HL-60 (cell line): Measurements from ENCODE around the gene CCNK.
A peak's percentile ranks its signal among the peaks of the same experiment; 100 is the strongest.

ENCODE experiments used
- DNase-seq, 2 experiments: peaks; one replicate each; pipeline ENCODE4 v3.0.0-alpha.2; 2010 to 2020; ENCODE audit warnings: low read depth in 1 of 2, low spot score in 1 of 2
- H3K27ac ChIP-seq: fragments of 250-450 bp; sonication (Bioruptor Pico); replicated peaks from 2 replicates; pipeline ENCODE4 v1.5.1; 2020; ENCODE audit warnings: mild to moderate bottlenecking, moderate library complexity
- H3K27me3 ChIP-seq: fragments of 250-450 bp; sonication (Bioruptor Pico); 2 replicates; pipeline ENCODE4 v1.5.1; 2021; ENCODE audit warnings: mild to moderate bottlenecking, moderate library complexity; ENCODE audit not compliant: insufficient read depth, poor library complexity, severe bottlenecking
- H3K4me3 ChIP-seq: replicated peaks from 2 replicates; pipeline ENCODE4 v1.5.1; 2011; ENCODE audit warnings: mild to moderate bottlenecking, control low read depth, low read length; ENCODE audit not compliant: insufficient read depth
- GABPA ChIP-seq: IDR thresholded peaks from 2 replicates; pipeline ENCODE4 v1.6.1; 2012; ENCODE audit warnings: low read depth
- POLR2AphosphoS5 ChIP-seq: IDR thresholded peaks from 2 replicates; pipeline ENCODE4 v1.6.1; 2012; ENCODE audit warnings: low read depth
- SPI1 ChIP-seq: IDR thresholded peaks from 2 replicates; pipeline ENCODE4 v1.6.1; 2012; ENCODE audit warnings: low read depth, mild to moderate bottlenecking, borderline replicate concordance
- TF ChIP-seq, protein P1 (sequence below): IDR thresholded peaks from 2 replicates; pipeline ENCODE4 v1.6.1; 2012; ENCODE audit warnings: low read depth; ENCODE audit not compliant: insufficient replicate concordance
- TF ChIP-seq, protein P2 (sequence below): IDR thresholded peaks from one replicate; pipeline ENCODE4 v1.5.1; 2011; ENCODE audit warnings: low read length, control low read depth, inconsistent platforms; ENCODE audit not compliant: insufficient read depth

The CCNK gene

DNA sequence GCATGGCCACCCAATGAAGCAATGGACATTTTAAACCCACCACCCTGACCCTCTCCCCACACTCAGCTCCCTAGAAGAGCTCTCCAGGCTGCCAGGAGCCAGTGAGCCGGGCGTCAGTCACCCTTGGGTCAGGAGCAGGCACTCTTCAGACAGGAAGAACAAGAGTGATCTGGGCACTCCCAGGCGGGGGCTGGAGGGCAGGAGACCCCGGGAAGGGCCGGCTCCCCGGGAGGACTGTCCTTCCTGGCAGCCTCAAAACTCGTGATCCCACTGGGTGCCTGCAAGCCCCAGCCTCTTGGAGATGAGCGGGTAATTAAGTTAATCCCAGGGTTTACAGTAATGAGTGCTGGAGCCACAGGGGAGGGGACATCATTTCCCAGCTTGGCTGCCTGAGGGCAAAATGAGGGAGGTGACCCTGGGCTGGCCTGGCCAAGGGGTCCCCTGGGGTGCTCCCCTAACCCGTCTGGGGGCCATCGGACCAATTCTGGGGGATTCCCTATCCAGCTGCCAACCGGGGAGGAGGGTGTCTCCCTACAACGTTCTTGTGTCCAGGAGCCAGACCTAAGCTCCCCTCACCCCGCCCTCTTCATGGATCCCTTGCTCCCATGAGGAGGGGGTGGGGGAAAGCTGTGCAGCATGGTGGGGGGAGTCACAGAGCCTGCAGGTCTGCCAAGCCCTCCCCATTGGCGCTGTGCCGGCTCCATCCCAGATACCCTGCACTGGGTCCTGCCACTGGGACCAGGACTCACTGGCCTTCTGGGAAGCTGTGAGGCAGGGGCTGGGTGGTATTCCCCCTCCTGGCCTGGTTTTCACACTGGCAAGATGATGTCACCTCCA is 59.2 kb downstream of the CCNK start:
- H3K27me3 ChIP-seq = no peaks in the 10 kb centered on the region
- no peak for DNase-seq
- H3K27ac ChIP-seq = no peak overlapping the region
- H3K4me3 ChIP-seq = no peak overlapping the region
- TF ChIP-seq, protein P1, sequence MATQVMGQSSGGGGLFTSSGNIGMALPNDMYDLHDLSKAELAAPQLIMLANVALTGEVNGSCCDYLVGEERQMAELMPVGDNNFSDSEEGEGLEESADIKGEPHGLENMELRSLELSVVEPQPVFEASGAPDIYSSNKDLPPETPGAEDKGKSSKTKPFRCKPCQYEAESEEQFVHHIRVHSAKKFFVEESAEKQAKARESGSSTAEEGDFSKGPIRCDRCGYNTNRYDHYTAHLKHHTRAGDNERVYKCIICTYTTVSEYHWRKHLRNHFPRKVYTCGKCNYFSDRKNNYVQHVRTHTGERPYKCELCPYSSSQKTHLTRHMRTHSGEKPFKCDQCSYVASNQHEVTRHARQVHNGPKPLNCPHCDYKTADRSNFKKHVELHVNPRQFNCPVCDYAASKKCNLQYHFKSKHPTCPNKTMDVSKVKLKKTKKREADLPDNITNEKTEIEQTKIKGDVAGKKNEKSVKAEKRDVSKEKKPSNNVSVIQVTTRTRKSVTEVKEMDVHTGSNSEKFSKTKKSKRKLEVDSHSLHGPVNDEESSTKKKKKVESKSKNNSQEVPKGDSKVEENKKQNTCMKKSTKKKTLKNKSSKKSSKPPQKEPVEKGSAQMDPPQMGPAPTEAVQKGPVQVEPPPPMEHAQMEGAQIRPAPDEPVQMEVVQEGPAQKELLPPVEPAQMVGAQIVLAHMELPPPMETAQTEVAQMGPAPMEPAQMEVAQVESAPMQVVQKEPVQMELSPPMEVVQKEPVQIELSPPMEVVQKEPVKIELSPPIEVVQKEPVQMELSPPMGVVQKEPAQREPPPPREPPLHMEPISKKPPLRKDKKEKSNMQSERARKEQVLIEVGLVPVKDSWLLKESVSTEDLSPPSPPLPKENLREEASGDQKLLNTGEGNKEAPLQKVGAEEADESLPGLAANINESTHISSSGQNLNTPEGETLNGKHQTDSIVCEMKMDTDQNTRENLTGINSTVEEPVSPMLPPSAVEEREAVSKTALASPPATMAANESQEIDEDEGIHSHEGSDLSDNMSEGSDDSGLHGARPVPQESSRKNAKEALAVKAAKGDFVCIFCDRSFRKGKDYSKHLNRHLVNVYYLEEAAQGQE = no peak
- no peak for TF ChIP-seq POLR2AphosphoS5
- no peak for TF ChIP-seq SPI1
- no peak for TF ChIP-seq GABPA
- TF ChIP-seq, protein P2, sequence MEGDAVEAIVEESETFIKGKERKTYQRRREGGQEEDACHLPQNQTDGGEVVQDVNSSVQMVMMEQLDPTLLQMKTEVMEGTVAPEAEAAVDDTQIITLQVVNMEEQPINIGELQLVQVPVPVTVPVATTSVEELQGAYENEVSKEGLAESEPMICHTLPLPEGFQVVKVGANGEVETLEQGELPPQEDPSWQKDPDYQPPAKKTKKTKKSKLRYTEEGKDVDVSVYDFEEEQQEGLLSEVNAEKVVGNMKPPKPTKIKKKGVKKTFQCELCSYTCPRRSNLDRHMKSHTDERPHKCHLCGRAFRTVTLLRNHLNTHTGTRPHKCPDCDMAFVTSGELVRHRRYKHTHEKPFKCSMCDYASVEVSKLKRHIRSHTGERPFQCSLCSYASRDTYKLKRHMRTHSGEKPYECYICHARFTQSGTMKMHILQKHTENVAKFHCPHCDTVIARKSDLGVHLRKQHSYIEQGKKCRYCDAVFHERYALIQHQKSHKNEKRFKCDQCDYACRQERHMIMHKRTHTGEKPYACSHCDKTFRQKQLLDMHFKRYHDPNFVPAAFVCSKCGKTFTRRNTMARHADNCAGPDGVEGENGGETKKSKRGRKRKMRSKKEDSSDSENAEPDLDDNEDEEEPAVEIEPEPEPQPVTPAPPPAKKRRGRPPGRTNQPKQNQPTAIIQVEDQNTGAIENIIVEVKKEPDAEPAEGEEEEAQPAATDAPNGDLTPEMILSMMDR = no peak

DNA sequence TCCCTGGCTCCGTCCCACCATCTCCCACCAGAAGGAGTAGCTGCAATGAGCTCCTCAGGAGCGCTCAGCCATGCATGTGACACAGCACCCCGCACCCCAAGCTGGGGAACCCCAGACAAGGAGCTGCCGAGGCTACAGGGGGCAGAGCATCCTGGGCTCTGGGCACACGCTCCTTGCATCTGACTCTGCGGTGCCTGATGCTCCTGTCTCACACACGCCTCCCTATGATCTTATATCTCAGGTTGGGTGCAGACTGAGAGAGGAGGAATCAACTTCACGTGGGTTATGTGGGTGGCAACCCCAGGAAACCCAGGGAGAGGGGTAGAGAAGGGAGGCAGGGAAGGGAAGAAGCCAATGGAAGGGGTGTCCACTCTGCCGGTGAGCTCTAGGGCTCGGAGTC is 60.0 kb downstream of the CCNK start:
- TF ChIP-seq, protein P2 = no peak
- TF ChIP-seq POLR2AphosphoS5 = no peak
- no peak for TF ChIP-seq SPI1
- no peak for TF ChIP-seq GABPA
- TF ChIP-seq, protein P1 = no peak
- Histone ChIP-seq H3K27me3 (no peaks in the 10 kb centered on the region), H3K27ac (no peak overlapping the region), H3K4me3 (no peak overlapping the region)
- DNase-seq = no peak

DNA sequence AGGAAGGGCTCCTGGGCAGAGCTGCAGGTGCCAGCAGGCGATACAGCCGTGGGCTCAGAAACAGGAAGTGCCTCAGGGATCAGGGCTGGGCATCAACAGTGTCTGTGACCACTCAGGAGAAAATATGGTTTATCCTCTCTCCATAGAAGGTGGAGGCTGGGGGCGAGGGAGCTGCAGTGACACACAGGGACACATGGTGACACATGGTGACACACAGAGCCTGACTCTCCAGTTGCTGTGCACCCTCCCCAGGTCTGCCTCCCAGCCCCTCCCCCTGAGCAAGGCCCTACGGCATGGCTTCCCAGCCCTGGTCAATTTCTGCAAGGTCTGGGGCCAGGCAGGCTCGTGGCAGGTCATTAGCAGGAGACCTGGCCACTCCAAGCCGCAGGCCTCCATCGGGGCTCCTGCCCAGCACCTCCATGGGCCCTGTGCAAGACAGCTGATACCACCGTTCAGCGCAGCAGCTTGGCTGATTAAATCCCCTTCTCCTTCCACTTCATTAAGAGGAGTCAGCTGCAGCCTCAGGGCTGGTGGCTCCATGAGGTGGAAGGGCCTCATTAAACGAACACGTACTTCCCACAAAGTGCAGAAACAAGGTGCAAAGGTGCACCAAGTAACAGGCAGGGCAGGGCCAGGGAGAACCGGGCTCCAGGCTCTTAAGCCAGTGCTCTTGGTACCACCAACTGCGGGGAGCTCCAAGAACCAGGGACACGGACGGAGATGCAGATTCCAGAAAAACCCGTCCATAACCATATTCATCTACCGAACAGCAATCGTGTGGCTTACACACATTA is 60.7 kb downstream of the CCNK start:
- TF ChIP-seq POLR2AphosphoS5 = no peak
- TF ChIP-seq, protein P2 = no peak
- TF ChIP-seq SPI1 = peak; percentile 81
- Histone ChIP-seq H3K27ac (no peak overlapping the region), H3K4me3 (no peak overlapping the region), H3K27me3 (no peaks in the 10 kb centered on the region)
- DNase-seq = peak in 1 of 2 experiments; percentile 3
